Stimulated activated CD4-positive, alpha-beta T cell treated with anti-CD3 and anti-CD28 coated beads, Interleukin-2, amount 100 ng/mL, for 4 hours (primary cell): ENCODE measurements around the gene PLA2G4E.

Experiments used
- DNase-seq: peaks from one replicate; pipeline ENCODE4 v3.0.0-alpha.2; 2020; ENCODE audit warnings: low read depth

PLA2G4E gene

DNA sequence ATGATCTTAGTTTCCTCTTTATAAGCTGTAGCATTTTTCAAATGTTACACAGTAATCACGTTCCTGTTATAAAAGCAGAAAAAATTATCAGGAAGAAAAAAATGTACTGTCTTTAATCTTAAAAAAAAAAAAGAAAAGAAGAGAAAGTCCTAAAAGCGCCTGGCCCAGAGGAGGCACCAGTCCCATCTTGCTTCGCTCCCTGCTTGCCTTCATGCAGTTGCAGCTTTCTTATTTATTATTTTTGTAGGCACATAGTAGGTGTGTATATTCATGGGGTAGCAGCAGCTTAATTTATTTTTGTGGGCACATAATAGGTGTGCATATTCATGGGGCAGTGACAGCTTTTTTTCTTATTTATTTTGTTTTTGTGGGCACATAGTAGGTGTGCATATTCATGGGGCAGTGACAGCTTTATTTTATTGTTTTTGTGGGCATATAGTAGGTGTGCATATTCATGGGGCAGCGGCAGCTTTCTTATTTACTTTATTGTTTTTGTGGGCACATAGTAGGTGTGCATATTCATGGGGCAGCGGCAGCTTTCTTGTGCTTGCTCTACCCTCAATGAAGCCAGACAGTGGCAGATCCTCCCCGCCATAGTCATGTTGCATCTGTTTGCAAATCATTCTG lies 43.0 kb downstream of the PLA2G4E start:
- DNase-seq: no peak

DNA sequence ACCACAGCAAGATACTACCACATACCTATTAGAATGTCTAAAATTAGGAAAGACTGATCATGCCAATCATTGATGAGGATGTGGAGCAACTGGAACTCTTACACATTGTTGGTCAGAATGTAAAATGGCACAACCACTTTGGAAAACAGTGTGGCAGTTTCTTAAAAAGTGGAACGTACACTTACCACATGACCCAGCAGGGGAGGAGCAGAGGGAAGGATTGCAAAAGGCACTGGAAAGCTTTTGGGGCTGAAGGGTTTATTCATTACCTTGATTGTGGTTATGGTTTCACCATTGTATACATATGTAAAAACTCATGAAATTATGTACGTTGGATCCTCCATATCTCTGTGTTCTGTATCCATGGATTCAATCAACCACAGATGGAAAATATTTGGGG lies 45.2 kb downstream of the PLA2G4E start:
- no peak for DNase-seq

DNA sequence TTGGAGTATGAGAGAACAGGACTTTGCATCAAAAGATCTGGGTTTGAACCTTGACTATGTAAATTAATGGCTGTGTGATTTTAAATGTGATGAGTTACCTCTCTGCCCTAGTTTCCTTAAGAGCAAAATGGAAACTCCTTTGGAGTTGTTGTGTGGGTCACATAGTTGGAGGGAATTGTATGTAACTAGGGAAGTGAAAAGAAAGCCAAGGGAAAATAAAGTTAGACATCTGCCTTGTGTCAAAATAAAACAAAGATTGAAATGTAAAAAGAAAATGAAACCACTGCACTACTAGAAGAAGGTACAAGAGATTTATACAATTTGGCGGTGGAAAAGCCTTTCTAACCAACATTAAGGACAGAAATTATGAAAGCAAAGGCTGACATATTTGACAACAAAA lies 46.8 kb downstream of the PLA2G4E start:
- no peak for DNase-seq

DNA sequence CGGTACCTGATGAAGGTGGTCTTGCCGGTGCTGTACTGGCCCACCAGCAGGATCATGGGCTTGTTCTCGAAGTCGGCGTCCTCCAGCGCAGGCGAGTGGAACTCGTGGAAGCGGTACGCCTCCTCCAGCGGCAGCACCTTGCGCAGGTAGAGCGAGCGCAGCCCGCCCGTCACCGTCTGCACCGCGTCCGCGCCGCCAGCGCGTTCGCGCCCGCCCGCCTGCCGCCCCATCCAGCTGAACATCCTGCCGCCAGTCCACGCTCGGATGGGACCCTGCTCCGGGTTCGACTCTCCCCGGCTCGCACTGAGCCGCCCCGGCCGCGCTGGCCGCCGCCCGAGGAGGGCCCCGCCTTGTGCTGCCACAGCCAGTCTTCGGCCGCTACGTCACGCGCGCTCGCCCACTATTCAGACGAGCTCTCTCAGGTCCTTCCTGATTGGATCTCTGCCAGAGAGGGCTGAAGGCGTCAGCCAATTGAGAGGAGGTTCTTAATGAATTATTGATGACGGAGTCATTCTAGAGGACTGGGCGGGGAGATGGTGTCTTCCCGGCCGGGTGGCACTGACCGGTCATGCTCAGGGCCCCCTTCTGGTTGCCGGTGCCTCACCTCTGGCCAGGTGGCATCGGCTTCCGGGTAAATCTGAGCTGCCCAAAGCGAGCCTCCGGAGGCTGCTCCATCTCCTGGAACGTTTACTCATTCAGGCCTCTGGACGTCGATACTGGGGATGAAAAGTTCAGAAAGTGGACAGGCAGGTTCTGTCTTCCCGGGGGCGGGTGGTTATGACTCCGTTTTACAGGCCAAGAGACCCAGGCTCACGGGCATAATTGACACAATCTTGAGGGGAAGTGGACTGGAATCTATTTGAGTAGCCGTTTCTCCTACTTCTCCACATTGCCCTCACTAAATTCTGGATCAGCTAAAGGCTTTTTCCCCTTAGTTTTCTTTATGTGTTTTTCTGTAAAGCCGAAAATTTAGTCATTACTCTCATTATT lies 48.3 kb downstream of the PLA2G4E start, which contains the start of gene EHD4:
Gene EHD4, minus strand, starts transcription at position 305 of the 990 bp plus-strand sequence. Its CDS starts 63 bp downstream, at position 242.
- DNase-seq: peak; percentile 95

DNA sequence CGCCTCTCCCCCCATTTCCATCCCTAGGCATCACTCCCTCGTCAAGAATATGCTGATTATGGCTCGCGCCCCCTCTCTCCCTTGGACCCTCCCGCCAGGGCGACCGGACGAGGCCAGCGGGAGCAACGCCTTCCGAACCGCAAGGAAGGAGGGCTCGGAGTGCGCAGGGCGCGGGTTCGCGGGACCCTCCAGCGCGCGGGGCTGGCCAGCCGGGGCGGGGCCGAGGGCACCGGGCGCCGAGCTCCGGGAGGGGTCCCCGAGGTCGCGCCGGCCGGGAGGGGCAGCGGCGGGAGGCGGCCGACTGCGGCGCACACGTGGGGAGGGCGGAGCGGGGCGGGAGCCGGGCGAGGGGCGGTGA lies 49.0 kb downstream of the PLA2G4E start:
- DNase-seq: peak; percentile 3

DNA sequence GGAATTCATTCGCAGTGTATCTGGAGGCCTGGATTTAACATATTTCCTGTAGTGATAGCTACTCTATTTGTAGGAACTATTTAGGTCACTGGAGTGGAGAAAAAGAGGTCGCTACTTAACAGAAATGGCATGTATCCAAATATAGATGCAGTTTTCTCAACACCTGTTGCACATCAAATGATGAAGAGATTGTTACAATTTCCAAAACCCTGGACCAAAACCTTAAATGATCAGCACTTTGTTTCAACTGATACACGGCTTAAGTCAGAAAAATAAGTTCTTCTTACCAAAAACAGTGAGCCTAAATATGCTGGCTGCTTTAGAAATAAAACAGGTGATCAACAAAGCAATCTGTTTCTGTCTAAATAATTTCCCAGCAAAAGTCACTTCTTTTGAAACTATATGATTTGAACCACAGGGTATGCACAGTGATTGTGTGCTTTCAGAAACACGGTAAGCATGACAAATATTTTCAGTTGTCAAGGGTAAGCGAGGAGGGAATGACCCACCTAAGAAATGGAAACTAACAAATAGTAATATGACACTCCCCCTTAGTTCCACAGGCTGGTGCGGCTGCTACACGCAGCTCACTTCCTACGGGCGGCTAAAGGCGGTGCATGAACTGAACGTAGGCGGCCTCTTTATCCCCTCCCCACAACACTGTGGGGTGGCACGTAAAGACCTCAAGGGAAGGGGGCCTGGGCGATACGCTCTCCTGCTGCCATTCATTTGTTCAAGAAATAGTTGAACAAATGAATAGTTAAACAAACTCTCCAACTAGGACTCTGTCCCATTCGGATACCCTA lies 49.5 kb downstream of the PLA2G4E start:
- DNase-seq: peak; percentile 78

DNA sequence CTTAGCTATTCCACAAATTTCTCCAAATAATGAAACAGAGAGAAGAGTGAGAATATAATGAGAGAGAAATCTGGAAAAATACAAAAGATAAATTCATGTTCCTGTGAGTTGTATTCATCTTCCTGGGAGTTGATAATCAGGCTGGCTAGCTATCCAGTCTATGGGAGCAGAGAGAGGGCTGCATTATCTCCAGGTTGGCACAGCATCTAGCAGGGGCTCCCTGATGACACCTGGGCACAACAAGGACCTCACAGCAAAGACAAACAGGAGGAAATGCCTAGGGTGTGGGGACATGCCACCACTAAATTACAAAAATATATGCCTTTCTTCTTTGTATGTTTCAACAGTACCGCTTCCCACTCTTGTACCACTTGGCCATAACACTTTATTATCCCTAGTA lies 50.4 kb downstream of the PLA2G4E start:
- DNase-seq: no peak

DNA sequence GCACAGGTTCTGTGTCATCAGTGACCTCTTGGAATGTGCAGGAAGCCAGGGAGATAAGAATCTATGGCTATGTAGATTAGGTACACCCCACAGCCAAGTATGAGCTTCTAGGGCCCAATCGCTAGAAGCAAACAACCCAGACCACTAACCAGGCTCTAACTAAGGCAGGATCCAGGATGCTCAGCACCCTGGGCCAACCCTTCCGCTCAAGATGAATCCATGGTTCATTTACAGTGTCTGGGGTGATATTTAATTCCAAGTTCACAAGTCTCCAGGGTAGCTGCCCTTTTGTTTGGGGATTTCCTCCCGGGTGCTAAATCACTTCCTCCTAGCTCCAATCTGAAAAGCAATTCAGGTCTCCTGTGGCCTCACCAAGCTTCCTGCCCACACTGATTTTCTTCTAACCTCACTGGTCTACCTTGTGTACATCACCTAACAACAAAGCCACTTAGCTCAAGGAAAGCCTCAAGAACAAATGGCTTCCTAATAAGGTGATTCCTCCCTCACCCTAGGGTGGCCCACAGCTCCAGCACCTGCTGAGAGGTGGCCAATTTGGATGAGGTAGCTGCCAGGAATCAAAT lies 50.9 kb downstream of the PLA2G4E start:
- peak; percentile 7 for DNase-seq

DNA sequence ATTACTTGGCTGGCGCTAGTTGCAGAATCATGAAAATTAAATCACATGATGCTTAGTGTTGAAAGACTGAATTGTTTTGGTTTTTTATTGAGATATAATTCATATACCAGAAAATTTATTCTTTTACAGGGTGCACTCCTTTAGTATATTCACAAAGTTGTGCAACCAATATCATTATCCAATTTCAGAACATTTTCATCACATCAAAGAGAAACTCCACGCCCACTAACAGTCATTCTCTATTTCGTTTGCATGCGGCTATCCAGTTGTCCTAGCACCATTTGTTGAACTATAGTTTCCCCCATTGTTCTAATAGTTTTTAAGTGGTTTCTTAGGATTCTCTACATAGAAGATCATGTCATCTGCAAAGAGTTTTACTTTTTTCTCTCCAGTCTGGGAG lies 52.1 kb downstream of the PLA2G4E start:
- DNase-seq: no peak

DNA sequence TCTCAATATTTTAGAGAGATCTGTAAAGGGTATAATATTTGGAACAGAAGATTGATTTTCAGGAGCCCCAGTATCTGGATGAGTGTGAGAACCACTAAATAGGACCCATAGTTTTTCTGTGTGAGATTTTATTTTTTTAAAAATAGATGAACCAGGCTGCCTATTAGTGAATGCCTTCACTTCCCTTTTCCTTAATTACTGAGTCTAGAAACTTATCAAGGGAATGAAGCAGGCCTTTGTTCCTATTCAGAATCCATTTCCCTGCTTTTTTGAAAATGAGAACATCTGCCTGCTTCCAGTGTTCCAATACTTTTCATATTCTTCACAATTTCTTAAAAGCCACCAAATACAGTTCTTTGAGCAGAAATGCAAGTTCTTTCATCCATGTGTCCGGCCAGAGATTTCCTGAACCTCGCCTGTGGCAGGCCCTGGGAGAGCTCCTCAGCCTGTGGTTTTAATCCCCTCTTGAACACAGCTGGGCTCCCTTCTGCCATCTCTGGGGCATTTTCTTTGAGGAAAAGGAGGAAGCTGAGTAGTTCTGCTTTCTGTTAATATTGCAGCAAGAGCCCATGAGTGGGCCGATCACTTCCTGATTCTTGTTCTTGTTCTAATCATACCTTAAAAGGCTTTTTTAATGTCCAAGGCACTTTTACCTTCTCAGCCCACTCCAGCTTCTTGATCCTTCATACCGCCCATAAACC lies 53.2 kb downstream of the PLA2G4E start:
- DNase-seq: no peak

DNA sequence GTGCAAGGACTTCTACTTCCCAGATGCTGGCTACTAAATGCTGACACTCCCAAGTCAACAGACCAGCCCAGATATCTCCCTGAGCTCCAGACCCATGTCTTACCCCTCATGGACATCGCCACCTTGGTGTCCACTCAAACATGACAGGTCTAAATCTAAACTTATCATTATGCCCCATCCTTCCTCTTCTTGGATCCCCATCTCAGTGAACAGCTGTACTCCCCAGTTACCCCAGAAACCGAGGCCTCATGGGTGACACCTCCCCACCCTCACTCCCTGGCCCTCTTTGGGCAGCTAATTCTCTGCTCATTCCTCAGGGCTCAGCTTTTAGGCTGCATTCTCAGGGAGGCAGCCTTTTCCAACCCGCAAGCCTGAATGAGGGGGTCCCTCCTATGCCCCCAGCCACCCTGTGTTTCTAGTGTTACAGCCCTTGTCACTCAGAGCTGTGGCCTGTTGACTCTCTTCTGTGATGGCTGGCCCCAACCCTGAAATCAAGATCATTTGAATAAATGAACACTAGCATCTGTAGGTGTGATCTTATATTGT lies 53.8 kb downstream of the PLA2G4E start:
- no peak for DNase-seq

DNA sequence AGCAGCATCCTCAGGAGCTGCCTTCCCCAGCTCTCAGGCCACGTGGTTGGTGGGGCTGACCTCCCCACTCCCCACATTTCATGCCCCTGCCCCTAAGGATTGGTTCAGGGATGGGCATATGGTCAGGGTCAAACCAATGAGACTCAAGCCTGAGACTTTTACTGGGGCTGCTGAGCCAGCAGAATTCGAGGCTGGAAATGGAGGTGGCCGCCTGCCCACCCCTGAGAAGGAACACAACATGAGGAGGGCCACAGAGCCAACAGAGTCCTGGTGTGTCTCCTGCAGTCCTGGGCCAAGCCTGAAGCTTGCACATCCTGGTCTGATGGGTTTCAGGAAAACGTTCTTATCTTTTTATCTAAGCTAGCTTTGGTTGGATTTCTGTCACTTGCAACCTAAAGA lies 54.4 kb downstream of the PLA2G4E start:
- no peak for DNase-seq

DNA sequence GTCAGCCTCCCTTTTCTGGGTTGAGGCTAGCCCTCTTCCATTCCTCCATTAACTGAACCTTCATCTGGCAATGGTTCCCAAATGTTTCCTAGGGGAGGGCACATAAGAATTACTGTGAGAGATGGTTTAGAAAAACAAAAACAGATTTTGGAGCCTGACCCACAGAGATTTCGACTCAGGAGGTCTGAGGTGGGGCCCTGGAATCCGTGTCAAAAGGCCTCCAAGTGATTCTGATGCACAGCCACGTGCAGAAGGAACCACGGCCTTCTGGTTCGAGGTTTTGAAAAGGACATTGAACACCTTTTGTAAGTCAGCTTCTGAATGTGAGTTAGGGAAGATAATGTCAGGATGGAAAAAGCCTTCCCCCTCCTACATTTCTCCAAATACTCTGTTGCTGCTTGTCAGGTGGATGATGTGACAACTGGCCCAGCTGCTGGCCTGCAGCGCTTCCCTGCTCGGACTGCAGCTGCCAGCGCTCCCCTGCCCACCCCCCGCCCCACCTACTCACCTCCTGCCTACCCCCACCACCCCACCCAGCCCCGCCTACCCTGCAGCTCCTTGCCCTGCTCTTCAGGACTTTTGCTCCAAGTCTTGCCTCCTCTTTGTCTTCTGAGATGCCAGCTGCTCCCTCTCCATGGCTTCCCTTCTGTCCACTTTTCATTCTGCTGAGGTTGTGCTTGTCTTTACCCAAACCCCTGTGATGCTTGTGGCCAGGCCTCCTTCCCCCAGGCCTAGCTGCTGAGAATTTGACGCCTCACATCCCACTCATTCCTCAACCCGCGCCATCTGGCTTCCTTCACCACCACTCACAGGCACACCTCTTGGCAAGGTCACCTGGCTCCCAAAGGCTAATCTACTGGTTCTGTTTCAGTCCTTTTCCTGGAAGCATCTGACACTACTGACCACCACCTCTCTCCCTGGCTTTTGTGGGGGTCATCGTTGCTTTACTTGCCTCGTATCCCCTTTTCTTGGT lies 55.1 kb downstream of the PLA2G4E start:
- no peak for DNase-seq

DNA sequence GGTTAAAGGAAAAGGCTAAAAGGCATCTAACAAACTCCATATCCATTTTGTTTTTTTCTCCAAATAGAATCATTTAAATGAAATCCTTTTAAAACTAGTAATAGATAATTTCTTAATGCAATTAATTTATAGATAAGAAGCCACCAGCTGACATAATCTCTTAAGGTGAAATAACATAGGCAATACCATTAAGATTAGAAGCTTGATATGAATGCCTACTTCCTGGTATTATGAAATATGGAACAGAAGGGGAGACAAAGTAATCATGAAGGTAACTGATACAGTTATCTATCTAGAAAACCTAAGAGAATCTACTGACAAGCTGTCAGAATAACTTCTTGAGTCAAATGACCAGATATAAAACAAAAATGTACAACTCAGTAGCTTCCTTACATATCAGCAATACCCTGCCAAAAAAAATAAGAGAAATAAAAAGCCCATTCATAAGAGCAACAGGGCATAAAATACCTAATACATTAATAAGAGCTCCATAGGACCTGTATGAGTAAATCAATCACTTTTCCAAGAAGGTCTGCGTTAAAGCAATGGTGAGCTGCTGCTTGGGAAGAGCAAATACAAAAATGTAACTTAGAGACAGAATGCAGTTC lies 59.1 kb downstream of the PLA2G4E start:
- DNase-seq: no peak

DNA sequence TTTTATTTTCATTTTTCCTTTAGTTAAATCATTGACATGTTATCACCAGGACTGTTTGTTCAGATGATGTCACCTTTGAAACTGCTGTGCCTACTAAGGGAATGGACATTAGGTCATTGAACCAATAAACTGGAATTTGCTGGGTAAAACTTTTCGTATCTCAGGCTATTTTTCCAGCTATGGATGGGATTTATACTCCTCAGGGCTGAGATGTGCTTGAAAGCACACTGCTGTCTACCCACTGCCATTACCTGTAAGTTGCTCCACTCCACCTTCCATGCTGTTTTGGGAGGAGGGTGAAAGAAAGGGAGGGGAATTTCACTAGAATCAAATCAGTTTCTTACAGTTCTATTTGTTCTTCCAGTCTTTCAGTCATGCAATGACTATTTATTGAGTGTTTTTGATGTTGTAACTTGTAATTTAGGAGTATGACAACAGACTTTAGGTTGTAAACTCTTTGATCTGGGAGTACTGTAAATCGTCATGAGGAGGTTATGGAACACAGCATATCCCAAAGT lies 59.8 kb downstream of the PLA2G4E start:
- no peak for DNase-seq

DNA sequence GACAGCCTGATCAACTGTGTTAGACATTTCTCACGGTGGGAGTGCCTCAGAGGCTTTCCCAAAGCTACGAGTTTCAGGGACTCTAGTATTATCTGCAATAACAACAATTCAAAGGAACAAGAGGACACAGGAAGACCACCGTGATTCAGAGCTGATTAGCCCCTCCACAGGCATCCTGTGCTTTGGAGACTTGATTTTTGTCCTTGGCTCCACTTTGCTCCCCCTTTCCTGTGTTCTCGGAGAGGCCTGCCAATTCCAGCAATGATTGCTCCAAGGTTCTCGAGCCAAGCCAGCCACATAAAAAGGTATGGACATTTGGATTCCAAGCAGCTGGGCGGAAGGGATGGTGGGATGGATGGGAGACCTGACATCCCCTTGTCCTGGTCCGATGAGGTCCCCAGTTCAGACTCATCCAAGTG lies 62.8 kb downstream of the PLA2G4E start:
- DNase-seq: no peak

DNA sequence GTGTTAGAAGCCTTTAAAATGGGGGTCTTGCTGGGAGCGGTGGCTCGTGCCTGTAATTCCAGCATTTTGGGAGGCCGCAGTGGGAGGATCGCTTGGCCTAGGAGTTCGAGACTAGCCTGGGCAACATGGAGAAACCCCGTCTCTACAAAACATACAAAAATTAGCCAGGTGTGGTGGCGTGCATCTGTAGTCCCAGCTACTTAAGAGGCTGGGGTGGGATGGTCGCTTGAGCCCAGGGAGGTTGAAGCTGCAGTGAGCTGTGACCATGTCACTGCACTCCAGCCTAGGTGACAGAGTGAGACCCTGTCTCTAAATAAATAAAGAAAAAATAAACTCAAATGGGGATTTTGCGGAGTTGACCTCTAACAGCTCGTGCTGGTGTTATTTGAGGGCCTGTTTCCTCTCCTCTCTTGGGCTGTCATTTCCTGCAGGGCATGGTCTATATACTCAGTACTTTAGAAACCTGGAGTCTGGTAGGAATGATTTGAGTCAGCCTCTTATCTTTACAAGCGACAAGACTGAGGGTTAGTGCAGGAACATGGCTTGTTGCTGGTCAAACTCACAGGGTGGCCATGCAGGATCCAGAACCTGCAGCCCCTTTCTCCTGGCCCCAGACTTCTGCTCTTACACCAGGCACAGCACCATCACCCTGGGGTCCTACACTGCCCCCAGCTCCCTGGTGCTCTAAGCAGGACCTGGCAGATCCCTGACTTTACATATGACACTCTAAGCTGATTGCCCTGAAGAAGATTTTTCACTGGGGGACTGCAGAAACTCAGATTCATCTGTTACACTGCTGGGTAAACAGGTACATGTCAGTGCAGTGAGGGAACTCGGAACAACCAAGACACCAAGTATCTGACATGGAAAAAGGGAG lies 63.6 kb downstream of the PLA2G4E start:
- DNase-seq: no peak

DNA sequence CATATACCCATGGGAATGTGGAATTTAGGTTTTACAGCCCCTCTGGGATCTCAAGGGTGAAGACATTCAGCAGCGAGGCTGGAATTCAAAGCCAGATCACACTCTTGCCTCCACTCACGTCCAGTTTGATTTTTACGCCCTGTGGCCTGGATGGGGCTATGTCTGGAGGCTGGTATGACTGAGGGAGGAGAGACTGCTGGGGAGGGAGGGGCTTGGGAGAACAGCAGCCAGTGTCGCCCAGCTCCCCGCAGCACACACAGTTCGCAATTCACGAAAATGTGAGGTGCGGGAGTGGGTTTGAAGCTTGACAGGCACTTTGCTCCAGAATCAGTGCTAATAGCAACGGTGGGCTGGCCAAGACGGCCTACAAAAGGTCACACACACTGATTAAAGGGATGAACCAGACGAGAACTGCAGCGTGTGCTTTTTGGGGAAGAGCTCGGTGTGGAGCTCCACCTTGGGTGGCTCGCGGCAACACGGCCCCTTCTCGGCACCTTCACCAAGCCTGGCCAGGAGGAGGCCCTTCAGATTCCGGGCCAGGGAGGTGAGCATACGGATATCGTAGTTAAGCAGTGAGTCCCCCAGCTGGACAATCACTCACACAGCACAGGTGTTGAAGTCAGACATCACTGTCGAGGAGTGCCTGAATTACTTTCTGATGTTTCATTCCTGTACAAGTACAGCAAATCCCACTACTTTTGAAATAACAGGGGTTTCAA lies 64.9 kb downstream of the PLA2G4E start:
- no peak for DNase-seq
